Lung (tissue), 12 donors: ENCODE measurements around the gene ITGB3. TPM values are rescaled to one million over a fixed set of nuclear protein-coding genes. Genes with fewer than 3 reads are reported as not detected.

Experiments
- ATAC-seq: fragments of 200-7000 bp; cut with Tn5 transposase; one replicate; pipeline ENCODE4 v1.9.1; 2020; ENCODE audit warnings: moderate number of reproducible peaks; ENCODE audit not compliant: insufficient read depth, low FRiP score
- DNase-seq, 3 donors: peaks; one replicate each; pipeline ENCODE4 v3.0.0-alpha.2; 2013 to 2017
- H3K27ac ChIP-seq, 2 donors: one replicate each; pipeline ENCODE4 v1.5.1; 2013; ENCODE audit warnings: mild to moderate bottlenecking in 2 of 2, moderate library complexity in 2 of 2, control low read depth in 1 of 2, inconsistent platforms in 1 of 2, low read depth in 1 of 2, low read length in 1 of 2
- H3K27me3 ChIP-seq, 3 donors: one replicate each; pipeline ENCODE4 v1.5.1; 2013; ENCODE audit warnings: low read length in 2 of 3; ENCODE audit not compliant: control insufficient read depth in 3 of 3, insufficient read depth in 3 of 3
- H3K36me3 ChIP-seq, 4 donors: one replicate each; pipeline ENCODE4 v1.5.1; 2013; ENCODE audit warnings: low read length in 4 of 4, mild to moderate bottlenecking in 1 of 4, moderate library complexity in 1 of 4; ENCODE audit not compliant: control insufficient read depth in 4 of 4, insufficient read depth in 4 of 4
- H3K4me1 ChIP-seq, 5 donors: one replicate each; pipeline ENCODE4 v1.5.1; 2013; ENCODE audit warnings: low read length in 5 of 5, mild to moderate bottlenecking in 2 of 5, moderate library complexity in 1 of 5; ENCODE audit not compliant: control insufficient read depth in 5 of 5, insufficient read depth in 5 of 5
- H3K4me3 ChIP-seq: one replicate; pipeline ENCODE4 v1.5.1; 2013; ENCODE audit warnings: mild to moderate bottlenecking, control low read depth, moderate library complexity
- H3K9ac ChIP-seq, 2 donors: one replicate each; pipeline ENCODE4 v1.5.1; 2013; ENCODE audit warnings: low read length in 2 of 2, control low read depth in 1 of 2; ENCODE audit not compliant: insufficient read depth in 1 of 2
- H3K9me3 ChIP-seq, 4 donors: one replicate each; pipeline ENCODE4 v1.5.1; 2013; ENCODE audit warnings: low read length in 3 of 4, mild to moderate bottlenecking in 1 of 4, moderate library complexity in 1 of 4; ENCODE audit not compliant: control insufficient read depth in 4 of 4, insufficient read depth in 3 of 4
- WGBS, 2 donors: extraction: QIAGEN DNeasy Blood & Tissue Kit; methylation state at CpG; one replicate each; pipeline ENCODE4 v1.1.7; 2013; 5-methylcytosine and 5-hydroxymethylcytosine counted together
- polyA plus RNA-seq, 2 donors: library from polyadenylated mRNA; stranded (reverse); fragments of 200-250 nt; gene quantifications; one replicate each; pipeline ENCODE4 v1.2.1, GENCODE V29; 2013
- total RNA-seq, 2 donors: library from RNA; depleted of rRNA in 1 of 2; stranded (reverse); fragments of >200 nt in 1 of 2; gene quantifications; one replicate each; pipeline ENCODE4 v1.2.1, GENCODE V29; 2014 to 2021
- TF ChIP-seq, protein P1 (sequence below): IDR thresholded peaks from 2 replicates; pipeline ENCODE4 v1.5.1; 2012; ENCODE audit warnings: mild to moderate bottlenecking; ENCODE audit errors: control extremely low read depth, extremely low read depth
- donor health status: control.
- donor health status: control.
- donor health status: Bipolar disorder and iron deficiency.
- donor health status: healthy.
- donor health status: DM: yes; HTN: yes; CAD: no.

Gene ITGB3
- total and polyA plus RNA-seq, 4 donors = 1.3 to 15.9 (median 7.7) TPM

- ATAC-seq (no peak), DNase-seq (no peak)
- no peak overlapping the region for H3K9ac ChIP-seq
- H3K27me3 ChIP-seq = no peaks in the 10 kb centered on the region
- TF ChIP-seq, protein P1, sequence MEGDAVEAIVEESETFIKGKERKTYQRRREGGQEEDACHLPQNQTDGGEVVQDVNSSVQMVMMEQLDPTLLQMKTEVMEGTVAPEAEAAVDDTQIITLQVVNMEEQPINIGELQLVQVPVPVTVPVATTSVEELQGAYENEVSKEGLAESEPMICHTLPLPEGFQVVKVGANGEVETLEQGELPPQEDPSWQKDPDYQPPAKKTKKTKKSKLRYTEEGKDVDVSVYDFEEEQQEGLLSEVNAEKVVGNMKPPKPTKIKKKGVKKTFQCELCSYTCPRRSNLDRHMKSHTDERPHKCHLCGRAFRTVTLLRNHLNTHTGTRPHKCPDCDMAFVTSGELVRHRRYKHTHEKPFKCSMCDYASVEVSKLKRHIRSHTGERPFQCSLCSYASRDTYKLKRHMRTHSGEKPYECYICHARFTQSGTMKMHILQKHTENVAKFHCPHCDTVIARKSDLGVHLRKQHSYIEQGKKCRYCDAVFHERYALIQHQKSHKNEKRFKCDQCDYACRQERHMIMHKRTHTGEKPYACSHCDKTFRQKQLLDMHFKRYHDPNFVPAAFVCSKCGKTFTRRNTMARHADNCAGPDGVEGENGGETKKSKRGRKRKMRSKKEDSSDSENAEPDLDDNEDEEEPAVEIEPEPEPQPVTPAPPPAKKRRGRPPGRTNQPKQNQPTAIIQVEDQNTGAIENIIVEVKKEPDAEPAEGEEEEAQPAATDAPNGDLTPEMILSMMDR = no peak
- H3K4me3 ChIP-seq = no peak overlapping the region
- no peaks in the 10 kb centered on the region for H3K9me3 ChIP-seq
- WGBS, 2 donors = 43 to 66% methylated on average over 1 of the region's 1 CpG
- no peaks in the 10 kb centered on the region for H3K36me3 ChIP-seq
- H3K4me1 ChIP-seq = peaks cover 3 to 17% (median 11%) of the 10 kb centered on the region in 5 donors
- peak overlapping the region; percentile 71 to 87 for H3K27ac ChIP-seq
These were observed 28.7 kb upstream of the ITGB3 start for GRCh38 chr17:47224966-47225365.

- Histone ChIP-seq H3K36me3 (no peaks in the 10 kb centered on the region), H3K27me3 (peaks cover 0 to 2% (median 0%) of the 10 kb centered on the region in 3 donors), H3K27ac (peak overlapping the region; percentile 71 to 87), H3K4me1 (peaks cover 2 to 19% (median 10%) of the 10 kb centered on the region in 5 donors), H3K9me3 (no peaks in the 10 kb centered on the region), H3K4me3 (no peak overlapping the region), H3K9ac (no peak overlapping the region)
- 24 to 40% methylated on average over 3 of the region's 3 CpGs for WGBS, 2 donors
- TF ChIP-seq, protein P1 = no peak
- DNase-seq (peak in 2 of 3 donors; percentile 57 to 74), ATAC-seq (peak; percentile 56)
These were observed 28.2 kb upstream of the ITGB3 start for GRCh38 chr17:47225436-47225858.

- H3K4me3 ChIP-seq = no peak overlapping the region
- H3K4me1 ChIP-seq = peaks cover 0 to 13% (median 7%) of the 10 kb centered on the region in 5 donors
- WGBS, 2 donors = 96% methylated on average over 2 of the region's 2 CpGs
- peak overlapping the region; percentile 57 to 59 for H3K27ac ChIP-seq
- H3K9ac ChIP-seq = no peak overlapping the region
- TF ChIP-seq, protein P1 = no peak
- no peaks in the 10 kb centered on the region for H3K36me3 ChIP-seq
- H3K9me3 ChIP-seq = no peaks in the 10 kb centered on the region
- ATAC-seq = no peak
- peaks cover 0 to 6% (median 0%) of the 10 kb centered on the region in 3 donors for H3K27me3 ChIP-seq
- DNase-seq = no peak
These were observed 27.5 kb upstream of the ITGB3 start for GRCh38 chr17:47225911-47226688.
